SK-N-SH (cell line): ENCODE measurements around the gene U2AF1L4. TPM values are rescaled to one million over a fixed set of nuclear protein-coding genes. Genes with fewer than 3 reads are reported as not detected.

Experiments used
- CTCF ChIA-PET: fragments of 300-600, 350-600 bp; formaldehyde crosslinking; extraction: SDS; loops from one replicate; lab custom pipeline; 2021; lab: Yijun Ruan, JAX
- POLR2A ChIA-PET: fragments of 350-600 bp; sonication (Branson Sonifier 250); formaldehyde crosslinking; extraction: SDS; loops from one replicate; lab custom pipeline; 2020; ENCODE audit warnings: antibody characterized with exemption, inconsistent platforms; lab: Yijun Ruan, JAX
- DNase-seq: peaks from one replicate; pipeline ENCODE4 v3.0.0; 2012
- H2AFZ ChIP-seq: fragments of 200-600 bp; sonication (generic); 2 replicates; pipeline ENCODE4 v1.8.1; 2016; ENCODE audit warnings: antibody characterized with exemption, mild to moderate bottlenecking, low read depth
- H3F3A ChIP-seq: fragments of 200-600 bp; sonication (generic); replicated peaks from 2 replicates; pipeline ENCODE3; 2016; ENCODE audit warnings: antibody characterized with exemption, mild to moderate bottlenecking; ENCODE audit not compliant: insufficient read depth
- H3K27ac ChIP-seq, 2 experiments: fragments of 200-500 bp in 1 of 2; fragments of 200-600 bp in 1 of 2; sonication (Bioruptor generic) in 1 of 2; sonication (generic), shearing (Covaris generic) in 1 of 2; 2 replicates each; pipeline versions ENCODE4 v1.5.1 to v1.6.1; 2014 to 2016; ENCODE audit warnings: low read depth in 2 of 2, inconsistent platforms in 1 of 2, low read length in 1 of 2, mild to moderate bottlenecking in 1 of 2, mixed read lengths in 1 of 2
- H3K27me3 ChIP-seq: fragments of 200-600 bp; sonication (generic), shearing (Covaris generic); 2 replicates; pipeline ENCODE4 v1.6.1; 2016; ENCODE audit warnings: mixed run types; ENCODE audit not compliant: insufficient read depth
- H3K36me3 ChIP-seq, 2 experiments: fragments of 200-500 bp in 1 of 2; fragments of 200-600 bp in 1 of 2; sonication (Bioruptor generic) in 1 of 2; sonication (generic) in 1 of 2; replicated peaks in 1 of 2; 2 replicates each; pipeline versions ENCODE3 to v1.5.1; 2014 to 2016; ENCODE audit warnings: low read length in 1 of 2, mild to moderate bottlenecking in 1 of 2; ENCODE audit not compliant: insufficient read depth in 2 of 2, control insufficient read depth in 1 of 2
- H3K4me1 ChIP-seq, 2 experiments: fragments of 200-500 bp in 1 of 2; fragments of 200-600 bp in 1 of 2; sonication (Bioruptor generic) in 1 of 2; sonication (generic), shearing (Covaris generic) in 1 of 2; 2 replicates each; pipeline versions ENCODE4 v1.5.1 to v1.6.1; 2014 to 2016; ENCODE audit warnings: low read depth in 1 of 2, low read length in 1 of 2, mixed run types in 1 of 2; ENCODE audit not compliant: insufficient read depth in 2 of 2, control insufficient read depth in 1 of 2
- H3K4me2 ChIP-seq: fragments of 200-600 bp; sonication (generic), shearing (Covaris generic); 2 replicates; pipeline ENCODE4 v1.6.1; 2017; ENCODE audit warnings: mixed run types
- H3K4me3 ChIP-seq, 2 experiments: fragments of 200-500 bp in 1 of 2; fragments of 200-600 bp in 1 of 2; sonication (Bioruptor generic) in 1 of 2; sonication (generic), shearing (Covaris generic) in 1 of 2; 2 replicates each; pipeline versions ENCODE4 v1.5.1 to v1.8.1; 2014 to 2016; ENCODE audit warnings: low read depth in 2 of 2, inconsistent platforms in 1 of 2, low read length in 1 of 2, mild to moderate bottlenecking in 1 of 2, mixed read lengths in 1 of 2, moderate library complexity in 1 of 2
- H3K79me2 ChIP-seq: fragments of 200-600 bp; sonication (generic); 2 replicates; pipeline ENCODE4 v1.8.1; 2017; ENCODE audit warnings: mild to moderate bottlenecking; ENCODE audit not compliant: insufficient read depth
- H3K9ac ChIP-seq: fragments of 200-600 bp; sonication (generic); 2 replicates; pipeline ENCODE4 v1.6.1; 2017; ENCODE audit warnings: mixed run types
- H3K9me2 ChIP-seq: fragments of 200-600 bp; sonication (generic); 2 replicates; pipeline ENCODE4 v1.6.1; 2017; ENCODE audit warnings: mixed run types
- H3K9me3 ChIP-seq: fragments of 200-600 bp; sonication (generic); 2 replicates; pipeline ENCODE4 v1.6.1; 2017; ENCODE audit warnings: mixed run types, mild to moderate bottlenecking, moderate library complexity
- H4K20me1 ChIP-seq: fragments of 200-600 bp; sonication (generic); 2 replicates; pipeline ENCODE4 v1.6.1; 2017; ENCODE audit warnings: mild to moderate bottlenecking, mixed run types; ENCODE audit not compliant: insufficient read depth
- CHD2 ChIP-seq: fragments of 150-350 bp; IDR thresholded peaks from 2 replicates; pipeline ENCODE4 v1.6.1; 2018; ENCODE audit warnings: low read length; ENCODE audit not compliant: partially characterized antibody
- EP300 ChIP-seq, 2 experiments: IDR thresholded peaks; 2 replicates each; pipeline versions ENCODE4 v1.4.0 to v1.6.1; 2012; ENCODE audit warnings: borderline replicate concordance in 1 of 2, low read depth in 1 of 2, low read length in 1 of 2
- EZH2phosphoT487 ChIP-seq: fragments of 200-600 bp; sonication (generic); IDR thresholded peaks from 2 replicates; pipeline ENCODE4 v1.6.1; 2017; ENCODE audit warnings: low read depth, mixed run types, mild to moderate bottlenecking, antibody characterized with exemption, moderate library complexity, borderline replicate concordance
- FOSL2 ChIP-seq: IDR thresholded peaks from 2 replicates; pipeline ENCODE4 v1.4.0; 2012; ENCODE audit warnings: low read depth, mild to moderate bottlenecking, moderate library complexity, borderline replicate concordance
- GATA2 ChIP-seq: sonication (generic); formaldehyde crosslinking; IDR thresholded peaks from 2 replicates; pipeline ENCODE4 v1.5.0; 2020; ENCODE audit warnings: mild to moderate bottlenecking, missing genetic modification reagents
- IRF3 ChIP-seq: fragments of 150-350 bp; IDR thresholded peaks from 2 replicates; pipeline ENCODE4 v1.6.1; 2016; ENCODE audit warnings: mild to moderate bottlenecking, low read depth, low read length
- MEF2A ChIP-seq: IDR thresholded peaks from 2 replicates; pipeline ENCODE4 v1.4.0; 2012; ENCODE audit warnings: low read depth, borderline replicate concordance
- MXI1 ChIP-seq: IDR thresholded peaks from 2 replicates; pipeline ENCODE4 v1.6.1; 2012; ENCODE audit warnings: mild to moderate bottlenecking, low read depth, low read length, improper control_type of control experiment
- NFIC ChIP-seq: IDR thresholded peaks from 2 replicates; pipeline ENCODE4 v1.4.0; 2012; ENCODE audit warnings: borderline replicate concordance
- RAD21 ChIP-seq: IDR thresholded peaks from 2 replicates; pipeline ENCODE4 v1.6.1; 2012; ENCODE audit warnings: mild to moderate bottlenecking, low read length
- RCOR1 ChIP-seq: fragments of 150-350 bp; IDR thresholded peaks from 2 replicates; pipeline ENCODE4 v1.6.1; 2017; ENCODE audit warnings: antibody characterized with exemption, low read length
- TAF1 ChIP-seq: IDR thresholded peaks from 2 replicates; pipeline ENCODE4 v1.6.1; 2012; ENCODE audit warnings: low read depth, mild to moderate bottlenecking, low read length, moderate library complexity, borderline replicate concordance
- TCF12 ChIP-seq: IDR thresholded peaks from 2 replicates; pipeline ENCODE4 v1.4.0; 2012
- TEAD4 ChIP-seq: IDR thresholded peaks from 2 replicates; pipeline ENCODE4 v1.4.0; 2012; ENCODE audit warnings: mild to moderate bottlenecking, borderline replicate concordance; ENCODE audit not compliant: insufficient read depth
- USF2 ChIP-seq: fragments of 150-350 bp; IDR thresholded peaks from 2 replicates; pipeline ENCODE4 v1.6.1; 2017; ENCODE audit warnings: antibody characterized with exemption, low read length, low read depth, borderline replicate concordance
- WGBS: methylation state at CpG from one replicate; pipeline ENCODE4 v1.1.6; 2017; ENCODE audit warnings: low lambda C conversion rate; 5-methylcytosine and 5-hydroxymethylcytosine counted together
- polyA plus RNA-seq, 3 experiments: library from polyadenylated mRNA; depleted of rRNA; stranded (reverse); fragments of >200 nt; gene quantifications; 2 replicates each; pipeline ENCODE4 v1.2.3, GENCODE V29; 2012
- TF ChIP-seq, protein P1 (sequence below): IDR thresholded peaks from 2 replicates; pipeline ENCODE4 v1.4.0; 2012; ENCODE audit warnings: low read depth, borderline replicate concordance
- TF ChIP-seq, protein P2 (sequence below): IDR thresholded peaks from 2 replicates; pipeline ENCODE4; 2012

Gene U2AF1L4
- polyA plus RNA-seq, 1 of the 3 experiments (the other 2 are of a cell fraction), result 25.9 TPM

- TF ChIP-seq, protein P1, sequence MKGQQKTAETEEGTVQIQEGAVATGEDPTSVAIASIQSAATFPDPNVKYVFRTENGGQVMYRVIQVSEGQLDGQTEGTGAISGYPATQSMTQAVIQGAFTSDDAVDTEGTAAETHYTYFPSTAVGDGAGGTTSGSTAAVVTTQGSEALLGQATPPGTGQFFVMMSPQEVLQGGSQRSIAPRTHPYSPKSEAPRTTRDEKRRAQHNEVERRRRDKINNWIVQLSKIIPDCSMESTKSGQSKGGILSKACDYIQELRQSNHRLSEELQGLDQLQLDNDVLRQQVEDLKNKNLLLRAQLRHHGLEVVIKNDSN, result no peak
- TF ChIP-seq IRF3, result no peak
- TF ChIP-seq MEF2A, result no peak
Measured at GRCh38 chr19:35744430-35745327, 539 bp downstream of the U2AF1L4 start (continued).

DNA sequence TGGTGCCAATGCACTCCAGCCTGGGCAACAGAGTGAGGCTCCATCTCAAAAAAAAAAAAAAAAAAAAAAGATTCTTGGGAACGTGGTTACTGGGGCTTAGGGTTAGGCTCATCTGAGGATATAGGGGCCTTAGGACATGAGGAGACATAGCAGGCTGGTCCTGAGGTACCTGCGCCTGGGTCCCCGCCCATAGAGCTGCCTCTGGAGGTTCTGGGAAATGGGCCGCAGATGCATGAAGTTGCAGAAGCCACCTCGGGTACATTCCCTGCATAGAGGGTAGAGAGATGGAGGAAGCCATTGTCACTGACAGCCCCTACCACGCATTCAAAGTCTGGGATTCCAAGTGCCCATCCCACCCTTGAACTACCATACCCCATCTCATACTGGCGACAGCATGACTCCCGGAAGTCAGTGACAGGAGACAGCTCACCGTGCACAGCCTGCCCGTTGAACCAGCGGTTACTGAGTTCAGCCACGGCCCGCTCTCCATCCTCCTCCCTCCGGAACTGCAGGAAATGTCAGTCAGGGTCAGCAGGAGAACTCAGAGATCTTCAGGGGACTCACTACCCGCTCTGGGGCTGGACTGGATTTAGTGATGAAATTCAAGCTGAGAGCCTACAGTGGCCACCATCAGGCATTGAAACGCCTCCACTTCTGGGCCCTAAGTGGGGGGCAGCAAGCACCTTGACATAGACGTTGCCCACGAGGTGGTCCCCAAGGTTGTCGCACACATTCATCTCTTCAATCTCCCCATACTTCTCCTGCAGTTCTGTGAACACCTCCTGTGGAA lies 1.4 kb downstream of the U2AF1L4 start:
- H3K4me1 ChIP-seq, result peaks cover 4 to 25% of the 10 kb centered on the region in 2 experiments; a peak in 3 of 4 replicates
- WGBS, result 71% methylated on average over 18 of the region's 19 CpGs
- H2AFZ ChIP-seq, result no peak overlapping the region
- H4K20me1 ChIP-seq, result no peaks in the 10 kb centered on the region
- peaks cover 22% of the 10 kb centered on the region for H3F3A ChIP-seq
- H3K36me3 ChIP-seq, result peaks cover 6 to 12% of the 10 kb centered on the region in 2 experiments
- peak overlapping the region; percentile 77 for H3K4me2 ChIP-seq
- no peak overlapping the region; a peak in 1 of 4 replicates for H3K27ac ChIP-seq
- no peak for TF ChIP-seq RAD21
- no peak for TF ChIP-seq IRF3
- TF ChIP-seq TAF1, result no peak
- TF ChIP-seq USF2, result no peak
- TF ChIP-seq EP300 (IDR thresholded peaks at IDR 0.05; ENCODE audit: borderline replicate concordance in 1 of 2, low read depth in 1 of 2, low read length in 1 of 2), result no peak
- no peak for TF ChIP-seq NFIC
- no peak for TF ChIP-seq TEAD4
- TF ChIP-seq CHD2, result no peak
- TF ChIP-seq RCOR1, result no peak
- TF ChIP-seq FOSL2, result no peak
- TF ChIP-seq MXI1, result no peak
- no peak for TF ChIP-seq MEF2A
- TF ChIP-seq EZH2phosphoT487, result no peak
- TF ChIP-seq, protein P2, sequence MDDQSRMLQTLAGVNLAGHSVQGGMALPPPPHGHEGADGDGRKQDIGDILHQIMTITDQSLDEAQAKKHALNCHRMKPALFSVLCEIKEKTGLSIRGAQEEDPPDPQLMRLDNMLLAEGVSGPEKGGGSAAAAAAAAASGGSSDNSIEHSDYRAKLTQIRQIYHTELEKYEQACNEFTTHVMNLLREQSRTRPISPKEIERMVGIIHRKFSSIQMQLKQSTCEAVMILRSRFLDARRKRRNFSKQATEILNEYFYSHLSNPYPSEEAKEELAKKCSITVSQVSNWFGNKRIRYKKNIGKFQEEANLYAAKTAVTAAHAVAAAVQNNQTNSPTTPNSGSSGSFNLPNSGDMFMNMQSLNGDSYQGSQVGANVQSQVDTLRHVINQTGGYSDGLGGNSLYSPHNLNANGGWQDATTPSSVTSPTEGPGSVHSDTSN, result no peak
- TF ChIP-seq GATA2, result no peak
- TF ChIP-seq TCF12, result no peak
- TF ChIP-seq, all 33 proteins: peak for 0
- no peaks in the 10 kb centered on the region for H3K27me3 ChIP-seq
- peak overlapping the region; percentile 83 to 95 for H3K4me3 ChIP-seq
- ChIA-PET CTCF (interaction anchor here (0.7 to 2.4 kb wide), 5 partner anchors 8 to 76 kb away, joined by 3 to 11 read pairs (median 4); partner anchors contain the start of gene HSPB6), POLR2A (interaction anchor here (1.2 kb wide), 1 partner anchor 13 kb away, joined by 5 read pairs; the partner anchor contains the start of gene HSPB6)
- no peak for DNase-seq
- H3K9ac ChIP-seq, result no peak overlapping the region
- no peaks in the 10 kb centered on the region for H3K9me2 ChIP-seq
- H3K9me3 ChIP-seq, result no peaks in the 10 kb centered on the region
- H3K79me2 ChIP-seq, result peaks cover 27% of the 10 kb centered on the region
